Measurements from ENCODE around the gene FOXS1. TPM values are rescaled to one million over a fixed set of nuclear protein-coding genes. Genes with fewer than 3 reads are reported as not detected.

The FOXS1 gene
- total RNA-seq, 4 donors from 2014 or later, result 0.48 to 1.3 (median 0.63) TPM; not detected in 1

GRCh38 chr20:31857861-31858759 is 12.7 kb upstream of the FOXS1 start:
- peak; percentile 13 for DNase-seq (ENCODE audit: low spot score)
- TF ChIP-seq CTCF (IDR thresholded peaks at IDR 0.05), result no peak

GRCh38 chr20:31856516-31856915 is 11.1 kb upstream of the FOXS1 start:
- DNase-seq (ENCODE audit: low spot score), result no peak
- ATAC-seq (ENCODE audit: low FRiP score), result no peak
- TF ChIP-seq CTCF (IDR thresholded peaks at IDR 0.05), result no peak

More at GRCh38 chr20:31857861-31858759, 12.7 kb upstream of the FOXS1 start:
- ATAC-seq (ENCODE audit: low FRiP score), result no peak

GRCh38 chr20:31853481-31853880 is 8.1 kb upstream of the FOXS1 start:
- DNase-seq (ENCODE audit: low spot score), result no peak
- ATAC-seq (ENCODE audit: low FRiP score), result no peak
- no peak for TF ChIP-seq CTCF (IDR thresholded peaks at IDR 0.05)

GRCh38 chr20:31851240-31851955 is 6.0 kb upstream of the FOXS1 start:
- DNase-seq (ENCODE audit: low spot score) (no peak), ATAC-seq (ENCODE audit: low FRiP score) (no peak)
- TF ChIP-seq CTCF (IDR thresholded peaks at IDR 0.05), result no peak

- ATAC-seq (ENCODE audit: low FRiP score), result no peak
- DNase-seq (ENCODE audit: low spot score), result no peak
- TF ChIP-seq CTCF (IDR thresholded peaks at IDR 0.05), result no peak
Observed at GRCh38 chr20:31849306-31849930, 4.0 kb upstream of the FOXS1 start.

GRCh38 chr20:31848088-31848999 is 2.9 kb upstream of the FOXS1 start:
- no peak for DNase-seq (ENCODE audit: low spot score)
- TF ChIP-seq CTCF (IDR thresholded peaks at IDR 0.05), result no peak
- no peak for ATAC-seq (ENCODE audit: low FRiP score)
